Panc1 (cell line): Measurements from ENCODE around the gene ALPK3. TPM values are rescaled to one million over a fixed set of nuclear protein-coding genes. Genes with fewer than 3 reads are reported as not detected.
A peak's percentile ranks its signal among the peaks of the same experiment; 100 is the strongest.

Source experiments
- ATAC-seq: fragments of 200-7000 bp; cut with Tn5 transposase; 2 replicates; pipeline ENCODE4 v1.9.1; 2020; ENCODE audit warnings: mild to moderate bottlenecking, moderate library complexity
- BruUV-seq: library from RNA; stranded (reverse); fragments of 400-500 nt; replicated peaks from 2 replicates; lab custom pipeline; 2021; lab: Mats Ljungman, UMichigan
- CTCF ChIA-PET: fragments of 300-600 bp; sonication (Branson Sonifier 250); formaldehyde crosslinking; loops from one replicate; lab custom pipeline; 2022; ENCODE audit warnings: antibody characterized with exemption; lab: Charles Lee
- POLR2A ChIA-PET: fragments of 300-600 bp; sonication (Branson Sonifier 250); formaldehyde crosslinking; loops from one replicate; lab custom pipeline; 2022; ENCODE audit warnings: antibody characterized with exemption; lab: Charles Lee
- DNase-seq: peaks from one replicate; pipeline ENCODE4 v3.0.0-alpha.2; 2010; ENCODE audit warnings: low read depth, low spot score
- H3K27ac ChIP-seq: 2 replicates; pipeline ENCODE4 v1.5.1; 2011; ENCODE audit warnings: mild to moderate bottlenecking, low read length, inconsistent platforms
- H3K27me3 ChIP-seq: fragments of 200-500 bp; sonication (Bioruptor generic); 2 replicates; pipeline ENCODE4 v1.6.0; 2014; ENCODE audit warnings: low read length, inconsistent platforms; ENCODE audit not compliant: control insufficient read depth, insufficient read depth
- H3K36me3 ChIP-seq: fragments of 200-500 bp; sonication (Bioruptor generic); 2 replicates; pipeline ENCODE4 v1.5.1; 2014; ENCODE audit warnings: inconsistent platforms, mild to moderate bottlenecking, low read length, moderate library complexity; ENCODE audit not compliant: control insufficient read depth, insufficient read depth
- H3K4me1 ChIP-seq: 2 replicates; pipeline ENCODE4 v1.5.1; 2011; ENCODE audit warnings: inconsistent platforms, mild to moderate bottlenecking, low read length, moderate library complexity; ENCODE audit not compliant: control insufficient read depth, insufficient read depth
- H3K4me3 ChIP-seq, 2 experiments: 2 replicates each; pipeline ENCODE4 v1.5.1; 2011 to 2012; ENCODE audit warnings: low read depth in 2 of 2, low read length in 2 of 2, mild to moderate bottlenecking in 2 of 2, inconsistent platforms in 1 of 2, moderate library complexity in 1 of 2
- H3K9me3 ChIP-seq: fragments of 200-500 bp; sonication (Bioruptor generic); 2 replicates; pipeline ENCODE4 v1.5.1; 2014; ENCODE audit warnings: low read depth, mild to moderate bottlenecking, inconsistent platforms, low read length, moderate library complexity; ENCODE audit not compliant: control insufficient read depth, insufficient read depth
- CTCF ChIP-seq: fragments of 450-650 bp; IDR thresholded peaks from 2 replicates; pipeline ENCODE4 v1.5.1; 2017; ENCODE audit warnings: mild to moderate bottlenecking
- POLR2AphosphoS5 ChIP-seq: IDR thresholded peaks from 2 replicates; pipeline ENCODE4 v1.6.1; 2012; ENCODE audit warnings: mild to moderate bottlenecking, low read depth, low read length, moderate library complexity
- REST ChIP-seq, 2 experiments: IDR thresholded peaks; 2 replicates each; pipeline ENCODE4 v1.6.1; 2011 to 2012; ENCODE audit warnings: low read depth in 2 of 2, control low read depth in 1 of 2, low read length in 1 of 2, mild to moderate bottlenecking in 1 of 2, moderate library complexity in 1 of 2; ENCODE audit not compliant: insufficient read depth in 1 of 2
- SIN3A ChIP-seq: IDR thresholded peaks from 2 replicates; pipeline ENCODE4 v1.6.1; 2012; ENCODE audit warnings: low read depth, mild to moderate bottlenecking, low read length, moderate library complexity, borderline replicate concordance; ENCODE audit not compliant: insufficient read depth
- TCF7L2 ChIP-seq: IDR thresholded peaks from 2 replicates; pipeline ENCODE4 v1.6.1; 2011; ENCODE audit warnings: mild to moderate bottlenecking, low read depth, low read length, inconsistent platforms
- in situ Hi-C: cut with HindIII; loops from 2 replicates; pipeline ENCODE4 v1.10.0; 2016; ENCODE audit warnings: low sequenced_read_pairs, low pct_unique_long_range_greater_than_20kb
- intact Hi-C: fragments of 100-400 bp; cut with micrococcal nuclease; formaldehyde crosslinking; loops from one replicate; pipeline ENCODE4 v1.10.0; 2022; ENCODE audit not compliant: unreplicated experiment
- total RNA-seq: library from RNA; stranded (reverse); gene quantifications from one replicate; pipeline ENCODE4 v1.2.1, GENCODE V29; 2021; ENCODE audit not compliant: unreplicated experiment

Gene ALPK3
- total RNA-seq, 1 experiment from 2014 or later: 1.0 TPM

GRCh38 chr15:84826369-84826823 is 9.2 kb downstream of the ALPK3 start:
- H3K4me1 ChIP-seq: no peaks in the 10 kb centered on the region
- in situ Hi-C loops: no loop called here
- TF ChIP-seq CTCF: peak; percentile 68
- no peak for TF ChIP-seq POLR2AphosphoS5

GRCh38 chr15:84827246-84827645 is 10.1 kb downstream of the ALPK3 start:
- in situ Hi-C loops: no loop called here

More at GRCh38 chr15:84826369-84826823, 9.2 kb downstream of the ALPK3 start:
- DNase-seq: no peak
- intact Hi-C loops: no loop called here
- Histone ChIP-seq H3K4me3 (no peak overlapping the region), H3K9me3 (no peaks in the 10 kb centered on the region), H3K36me3 (no peaks in the 10 kb centered on the region), H3K27me3 (peaks cover 5% of the 10 kb centered on the region; the same call in 1 of the 2 replicates), H3K27ac (no peak overlapping the region)
- CTCF ChIA-PET: no interaction called here
- POLR2A ChIA-PET: no interaction called here
- BruUV-seq: no TSS peak
- ATAC-seq: peak; percentile 90

More at GRCh38 chr15:84827246-84827645, 10.1 kb downstream of the ALPK3 start:
- no peak overlapping the region for H3K27ac ChIP-seq
- intact Hi-C loops: no loop called here
- DNase-seq (no peak), ATAC-seq (no peak)
- no peaks in the 10 kb centered on the region for H3K4me1 ChIP-seq
- ChIA-PET POLR2A (no interaction called here), CTCF (no interaction called here)
- no peaks in the 10 kb centered on the region for H3K36me3 ChIP-seq
- H3K4me3 ChIP-seq: no peak overlapping the region
- no peaks in the 10 kb centered on the region for H3K9me3 ChIP-seq
- BruUV-seq: no TSS peak
- peaks cover 5% of the 10 kb centered on the region; the same call in 1 of the 2 replicates for H3K27me3 ChIP-seq
- TF ChIP-seq TCF7L2: no peak
- TF ChIP-seq REST (IDR thresholded peaks at IDR 0.05; ENCODE audit: insufficient read depth in 1 of 2, low read depth in 2 of 2, low read length in 1 of 2): no peak
- TF ChIP-seq SIN3A: no peak
- no peak for TF ChIP-seq POLR2AphosphoS5
- no peak for TF ChIP-seq CTCF
